ENCODE results near the gene KNSTRN. TPM values are rescaled to one million over a fixed set of nuclear protein-coding genes. Genes with fewer than 3 reads are reported as not detected.

KNSTRN gene
- total and polyA plus RNA-seq, 3 donors from 2014 or later: 39.6 to 125 (median 66.9) TPM

DNA sequence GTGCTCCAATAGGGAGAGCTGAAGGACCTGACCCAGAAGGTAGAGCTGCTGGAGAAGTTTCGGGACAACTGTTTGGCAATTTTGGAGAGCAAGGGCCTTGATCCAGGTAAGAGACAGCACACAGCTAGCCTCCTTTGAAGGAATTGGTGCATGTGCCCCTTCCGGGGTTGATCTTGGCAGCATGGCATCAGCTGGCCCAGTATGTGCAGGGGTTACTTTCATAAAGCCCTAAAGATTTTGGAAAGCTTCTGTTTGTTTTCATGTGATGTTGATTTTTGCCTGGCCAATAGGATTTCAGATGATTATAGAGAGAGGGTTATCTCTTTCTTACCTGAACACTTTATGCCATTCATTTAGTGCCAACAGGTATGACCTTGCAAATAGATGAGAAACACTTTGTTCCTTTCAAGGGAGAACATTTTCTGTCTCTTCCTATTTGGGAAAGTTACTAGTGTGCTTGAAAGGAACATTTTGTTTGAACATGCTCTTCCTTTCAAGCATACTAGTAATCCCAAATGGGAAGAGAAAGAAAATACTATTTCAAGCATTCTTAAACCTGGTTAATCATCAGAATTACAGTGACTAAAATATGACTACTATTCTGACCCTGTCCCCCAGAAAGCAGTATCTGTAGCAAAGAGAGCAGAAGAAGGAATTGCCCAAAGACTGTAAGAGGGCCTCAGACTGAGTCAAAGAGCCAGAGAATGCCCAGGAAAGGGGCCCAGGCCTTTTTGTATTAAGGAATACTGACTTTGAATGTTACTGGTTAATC, 7.5 kb downstream of the KNSTRN start:
- Histone ChIP-seq H3K36me3 (ENCODE audit: low read depth, missing control alignments) (no peaks in the 10 kb centered on the region), H3K27ac (no peak overlapping the region), H3K4me1 (no peaks in the 10 kb centered on the region), H3K4me3 (no peak overlapping the region), H3K27me3 (no peaks in the 10 kb centered on the region), H3K9me3 (no peaks in the 10 kb centered on the region)
- intact Hi-C loops (cut with DNase I; ENCODE audit: low total_unique reads): no loop called here
- TF ChIP-seq, protein P1, sequence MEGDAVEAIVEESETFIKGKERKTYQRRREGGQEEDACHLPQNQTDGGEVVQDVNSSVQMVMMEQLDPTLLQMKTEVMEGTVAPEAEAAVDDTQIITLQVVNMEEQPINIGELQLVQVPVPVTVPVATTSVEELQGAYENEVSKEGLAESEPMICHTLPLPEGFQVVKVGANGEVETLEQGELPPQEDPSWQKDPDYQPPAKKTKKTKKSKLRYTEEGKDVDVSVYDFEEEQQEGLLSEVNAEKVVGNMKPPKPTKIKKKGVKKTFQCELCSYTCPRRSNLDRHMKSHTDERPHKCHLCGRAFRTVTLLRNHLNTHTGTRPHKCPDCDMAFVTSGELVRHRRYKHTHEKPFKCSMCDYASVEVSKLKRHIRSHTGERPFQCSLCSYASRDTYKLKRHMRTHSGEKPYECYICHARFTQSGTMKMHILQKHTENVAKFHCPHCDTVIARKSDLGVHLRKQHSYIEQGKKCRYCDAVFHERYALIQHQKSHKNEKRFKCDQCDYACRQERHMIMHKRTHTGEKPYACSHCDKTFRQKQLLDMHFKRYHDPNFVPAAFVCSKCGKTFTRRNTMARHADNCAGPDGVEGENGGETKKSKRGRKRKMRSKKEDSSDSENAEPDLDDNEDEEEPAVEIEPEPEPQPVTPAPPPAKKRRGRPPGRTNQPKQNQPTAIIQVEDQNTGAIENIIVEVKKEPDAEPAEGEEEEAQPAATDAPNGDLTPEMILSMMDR (IDR thresholded peaks at IDR 0.05): no peak
- no peak for TF ChIP-seq POLR2A (IDR thresholded peaks at IDR 0.05)
- no peak for DNase-seq
- 77 to 95% methylated on average over 2 of the region's 2 CpGs for WGBS, 2 donors

DNA sequence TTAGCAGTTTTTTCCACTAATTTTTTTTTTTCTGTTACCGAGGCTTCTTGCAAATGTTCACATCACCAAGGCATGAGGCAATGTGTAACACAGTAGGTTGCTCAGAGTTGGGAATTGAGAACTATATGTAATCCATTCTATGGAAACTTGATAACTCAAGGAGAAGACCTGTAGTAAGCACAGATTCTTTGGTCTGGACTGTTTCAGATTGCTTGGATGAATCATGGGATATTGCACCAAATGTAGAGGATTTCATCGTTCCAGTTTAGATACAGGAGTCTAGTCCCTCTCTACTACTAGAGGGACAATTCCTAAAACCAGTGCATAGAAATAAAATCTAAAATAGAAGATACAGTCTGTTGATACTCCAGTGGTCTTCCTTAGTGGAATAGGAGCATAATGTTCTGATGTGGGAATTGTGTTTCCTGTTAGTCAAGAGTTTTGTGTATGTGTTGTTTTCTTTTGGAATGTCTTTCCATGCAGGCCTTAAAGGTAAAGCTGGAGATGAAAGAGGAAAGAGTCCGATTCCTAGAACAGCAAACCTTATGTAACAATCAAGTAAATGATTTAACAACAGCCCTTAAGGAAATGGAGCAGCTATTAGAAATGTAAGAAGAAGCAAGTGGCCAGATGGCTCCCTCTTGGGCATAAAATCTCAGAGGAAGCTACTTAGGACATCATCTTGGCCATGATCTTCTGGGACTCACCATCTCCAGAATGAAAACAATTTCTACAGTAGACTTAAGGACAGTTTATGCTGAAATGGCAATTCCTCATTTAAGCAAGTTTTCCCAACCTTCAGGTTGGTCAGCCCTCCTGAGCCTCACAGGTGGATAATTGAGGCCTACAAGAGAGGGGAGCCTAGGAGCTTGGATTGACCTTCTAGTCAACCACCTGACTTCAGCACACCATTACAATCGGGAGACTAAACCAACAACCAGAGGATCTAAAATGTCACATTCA, 10.7 kb downstream of the KNSTRN start:
- Histone ChIP-seq H3K4me3 (no peak overlapping the region), H3K9me3 (no peaks in the 10 kb centered on the region), H3K27ac (no peak overlapping the region), H3K36me3 (ENCODE audit: low read depth, missing control alignments) (no peaks in the 10 kb centered on the region), H3K27me3 (no peaks in the 10 kb centered on the region), H3K4me1 (no peaks in the 10 kb centered on the region)
- 89 to 94% methylated on average over 4 of the region's 4 CpGs for WGBS, 2 donors
- TF ChIP-seq, protein P1 (IDR thresholded peaks at IDR 0.05): no peak
- intact Hi-C loops (cut with DNase I; ENCODE audit: low total_unique reads): no loop called here
- no peak for DNase-seq

DNA sequence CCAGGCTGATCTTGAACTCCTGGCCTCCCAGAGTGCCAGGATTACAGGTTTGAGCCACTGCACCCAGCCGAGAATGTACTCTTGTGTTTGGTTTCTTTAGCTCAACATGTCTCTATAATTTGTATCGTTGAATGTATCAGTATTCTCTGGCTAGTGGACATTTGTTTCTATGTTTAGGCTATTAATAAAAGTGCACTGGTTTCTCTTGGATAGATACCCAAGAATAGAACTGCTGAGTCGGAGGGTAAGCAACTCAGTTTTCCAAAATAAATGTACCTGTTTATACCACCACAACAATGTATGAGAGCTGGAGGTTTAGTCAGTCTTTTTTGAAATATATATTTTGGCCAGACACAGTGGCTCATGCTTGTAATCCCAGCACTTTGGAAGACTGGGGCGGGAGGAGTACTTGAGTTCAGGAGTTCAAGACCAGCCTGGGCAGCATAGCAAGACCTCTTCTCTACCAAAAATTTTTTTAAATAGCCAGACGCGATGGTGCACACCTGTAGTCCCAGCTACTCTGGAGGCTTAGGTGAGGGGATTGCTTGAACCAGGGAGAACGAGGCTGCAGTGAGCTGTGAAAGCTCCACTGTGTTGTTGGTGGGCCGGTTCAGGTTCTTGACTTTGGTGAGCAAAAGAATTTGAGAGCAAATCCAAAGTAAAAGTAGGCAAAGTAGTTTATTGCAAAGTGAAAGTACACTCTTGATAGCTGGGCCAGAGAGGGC, 15.3 kb downstream of the KNSTRN start:
- H3K4me3 ChIP-seq: no peak overlapping the region
- H3K27me3 ChIP-seq: no peaks in the 10 kb centered on the region
- TF ChIP-seq POLR2A (IDR thresholded peaks at IDR 0.05): no peak
- TF ChIP-seq, protein P1 (IDR thresholded peaks at IDR 0.05): no peak
- H3K27ac ChIP-seq: no peak overlapping the region
- H3K36me3 ChIP-seq (ENCODE audit: low read depth, missing control alignments): no peaks in the 10 kb centered on the region
- no peaks in the 10 kb centered on the region for H3K9me3 ChIP-seq
- intact Hi-C loops (cut with DNase I; ENCODE audit: low total_unique reads): no loop called here
- WGBS, 2 donors: 76 to 86% methylated on average over 8 of the region's 8 CpGs
- no peak for DNase-seq
- no peaks in the 10 kb centered on the region for H3K4me1 ChIP-seq

DNA sequence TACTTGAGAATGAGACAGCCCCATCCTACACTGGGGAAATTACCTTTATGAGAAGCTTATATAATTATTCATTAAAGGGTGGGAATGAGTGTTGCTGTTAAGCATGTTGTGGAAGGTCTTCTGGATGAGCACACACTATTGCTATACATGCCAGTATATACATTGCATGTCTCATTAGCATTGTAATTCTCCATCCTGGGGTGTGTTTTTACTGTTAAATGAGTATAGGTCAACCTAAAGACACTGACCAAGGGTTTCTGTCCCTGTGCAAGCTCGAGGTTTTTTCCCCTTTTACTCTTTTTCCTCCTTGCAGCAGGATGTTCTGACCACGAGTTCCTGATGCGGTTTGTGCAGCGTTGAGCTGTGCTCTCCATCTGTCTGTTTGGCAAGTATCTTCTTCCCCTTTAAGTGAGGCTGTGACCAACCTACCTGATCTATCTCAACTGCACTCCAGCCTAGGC, 15.9 kb downstream of the KNSTRN start:
- Histone ChIP-seq H3K4me1 (no peaks in the 10 kb centered on the region), H3K27me3 (no peaks in the 10 kb centered on the region), H3K27ac (no peak overlapping the region), H3K4me3 (no peak overlapping the region), H3K9me3 (no peaks in the 10 kb centered on the region), H3K36me3 (ENCODE audit: low read depth, missing control alignments) (no peaks in the 10 kb centered on the region)
- WGBS, 2 donors: 71 to 72% methylated on average over 4 of the region's 4 CpGs
- TF ChIP-seq POLR2A (IDR thresholded peaks at IDR 0.05): no peak
- TF ChIP-seq, protein P1 (IDR thresholded peaks at IDR 0.05): no peak
- DNase-seq: no peak
- intact Hi-C loops (cut with DNase I; ENCODE audit: low total_unique reads): no loop called here
